Small intestine (tissue), 7 donors: ENCODE measurements around the gene ELP5. TPM values are rescaled to one million over a fixed set of nuclear protein-coding genes. Genes with fewer than 3 reads are reported as not detected.

ENCODE experiments used
- DNase-seq, 2 donors: peaks; one replicate each; pipeline versions ENCODE4 v3.0.0 to v3.0.0-alpha.2; 2013
- FAIRE-seq: peaks from 2 replicates; lab custom pipeline; 2012; peaks lifted over from hg19 to GRCh38; lab: Jason Lieb, UNC
- H3K27ac ChIP-seq, 3 donors: one replicate each; pipeline ENCODE4 v1.5.1; 2013; ENCODE audit warnings: low read length in 2 of 3, mild to moderate bottlenecking in 2 of 3, control low read depth in 1 of 3, inconsistent platforms in 1 of 3, low read depth in 1 of 3, moderate library complexity in 1 of 3
- H3K27me3 ChIP-seq, 3 donors: one replicate each; pipeline ENCODE4 v1.6.1; 2013; ENCODE audit warnings: low read length in 3 of 3, inconsistent platforms in 1 of 3; ENCODE audit not compliant: control insufficient read depth in 3 of 3, insufficient read depth in 3 of 3
- H3K36me3 ChIP-seq, 3 donors: one replicate each; pipeline ENCODE4 v1.6.1; 2013; ENCODE audit warnings: low read length in 3 of 3, inconsistent platforms in 1 of 3, low read depth in 1 of 3, mild to moderate bottlenecking in 1 of 3, moderate library complexity in 1 of 3; ENCODE audit not compliant: control insufficient read depth in 3 of 3, insufficient read depth in 2 of 3
- H3K4me1 ChIP-seq, 3 donors: one replicate each; pipeline ENCODE4 v1.6.1; 2013; ENCODE audit warnings: low read length in 2 of 3, inconsistent platforms in 1 of 3, low read depth in 1 of 3, mild to moderate bottlenecking in 1 of 3, moderate library complexity in 1 of 3; ENCODE audit not compliant: control insufficient read depth in 3 of 3, insufficient read depth in 2 of 3
- H3K4me3 ChIP-seq, 3 donors: one replicate each; pipeline ENCODE4 v1.5.1; 2013; ENCODE audit warnings: low read length in 3 of 3, control low read depth in 1 of 3, inconsistent platforms in 1 of 3, low read depth in 1 of 3, mild to moderate bottlenecking in 1 of 3, moderate library complexity in 1 of 3
- H3K9me3 ChIP-seq, 2 donors: one replicate each; pipeline ENCODE4 v1.6.1; 2013; ENCODE audit warnings: low read depth in 1 of 2, low read length in 1 of 2; ENCODE audit not compliant: control insufficient read depth in 2 of 2, insufficient read depth in 1 of 2
- WGBS, 3 donors: extraction: QIAGEN DNeasy Blood & Tissue Kit; methylation state at CpG; one replicate each; pipeline ENCODE4 v1.1.7; 2013; 5-methylcytosine and 5-hydroxymethylcytosine counted together
- polyA plus RNA-seq, 4 donors: library from polyadenylated mRNA; stranded (reverse) in 3 of 4; unstranded in 1 of 4; fragments of 200-250 nt in 3 of 4; fragments of 120-200 nt in 1 of 4; gene quantifications; one replicate each; pipeline versions ENCODE4 v1.2.1 to v1.2.3, GENCODE V29; 2013
- donor health status: healthy with polysubstance abuse.
- donor health status: control.
- donor health status: control.
- donor health status: Bipolar disorder and iron deficiency.
- donor health status: healthy.

Gene ELP5
- polyA plus RNA-seq, 4 donors, result 31.3 to 84.6 (median 45.4) TPM

DNA sequence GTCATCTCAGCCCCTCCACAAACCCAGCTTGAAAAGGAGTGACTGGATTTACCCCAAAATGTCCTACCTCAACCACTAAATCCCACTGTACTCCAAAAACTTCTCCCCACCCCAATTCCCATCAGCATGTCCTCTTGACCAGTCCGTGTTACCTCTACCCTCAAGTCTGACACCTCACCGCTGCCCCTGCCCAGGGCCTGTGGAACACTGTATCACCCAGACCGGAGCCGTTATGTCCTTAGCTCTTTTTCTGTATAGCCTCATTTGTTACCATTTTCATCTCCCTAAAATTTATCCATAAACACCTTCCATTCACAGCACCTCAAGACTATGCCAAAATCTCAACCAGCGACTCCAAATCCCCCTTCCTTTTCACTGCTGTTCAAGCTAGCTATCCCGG is 15.2 kb upstream of the ELP5 start:
- Histone ChIP-seq H3K4me3 (no peak overlapping the region), H3K36me3 (peaks cover 2 to 41% (median 5%) of the 10 kb centered on the region in 3 donors), H3K27ac (peak overlapping the region in 2 of 3 donors; percentile 59 to 92), H3K4me1 (peaks cover 4 to 52% (median 7%) of the 10 kb centered on the region in 3 donors), H3K27me3 (no peaks in the 10 kb centered on the region), H3K9me3 (no peaks in the 10 kb centered on the region)
- no peak for DNase-seq
- no peak for FAIRE-seq
- 79 to 87% (median 80%) methylated on average over 6 of the region's 6 CpGs for WGBS, 3 donors

DNA sequence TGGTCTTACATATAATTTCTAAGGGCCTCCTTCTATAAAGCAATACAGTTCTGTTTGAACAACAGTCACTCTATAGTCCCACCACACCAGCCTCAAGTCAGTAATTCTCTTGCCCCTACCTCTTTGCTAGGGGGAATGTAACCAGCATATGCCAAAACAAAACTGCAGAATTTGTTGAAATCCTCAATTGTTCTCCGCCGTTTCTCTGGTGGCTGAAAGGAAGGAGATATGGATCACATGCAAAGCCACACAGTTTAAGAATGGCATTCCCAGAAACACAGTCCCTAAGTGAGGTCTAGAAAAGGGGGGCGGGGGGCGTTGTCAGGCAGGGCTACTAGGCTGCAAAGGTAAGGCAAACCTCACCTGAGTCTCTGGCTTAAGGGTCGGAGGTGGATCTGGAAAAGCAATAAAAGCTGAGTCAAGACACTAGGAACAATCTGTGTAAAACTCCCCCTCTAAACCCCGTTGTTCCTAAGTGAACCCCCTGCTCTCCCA is 14.7 kb upstream of the ELP5 start:
- peak overlapping the region; percentile 93 to 99 (median 95) for H3K4me3 ChIP-seq
- H3K27ac ChIP-seq, result peak overlapping the region; percentile 59 to 92 (median 91)
- H3K4me1 ChIP-seq, result peaks cover 4 to 48% (median 6%) of the 10 kb centered on the region in 3 donors
- peaks cover 2 to 41% (median 5%) of the 10 kb centered on the region in 3 donors for H3K36me3 ChIP-seq
- H3K27me3 ChIP-seq, result no peaks in the 10 kb centered on the region
- H3K9me3 ChIP-seq, result no peaks in the 10 kb centered on the region
- FAIRE-seq (no peak), DNase-seq (no peak)
- WGBS, 3 donors, result 15 to 26% (median 24%) methylated on average over 6 of the region's 6 CpGs

DNA sequence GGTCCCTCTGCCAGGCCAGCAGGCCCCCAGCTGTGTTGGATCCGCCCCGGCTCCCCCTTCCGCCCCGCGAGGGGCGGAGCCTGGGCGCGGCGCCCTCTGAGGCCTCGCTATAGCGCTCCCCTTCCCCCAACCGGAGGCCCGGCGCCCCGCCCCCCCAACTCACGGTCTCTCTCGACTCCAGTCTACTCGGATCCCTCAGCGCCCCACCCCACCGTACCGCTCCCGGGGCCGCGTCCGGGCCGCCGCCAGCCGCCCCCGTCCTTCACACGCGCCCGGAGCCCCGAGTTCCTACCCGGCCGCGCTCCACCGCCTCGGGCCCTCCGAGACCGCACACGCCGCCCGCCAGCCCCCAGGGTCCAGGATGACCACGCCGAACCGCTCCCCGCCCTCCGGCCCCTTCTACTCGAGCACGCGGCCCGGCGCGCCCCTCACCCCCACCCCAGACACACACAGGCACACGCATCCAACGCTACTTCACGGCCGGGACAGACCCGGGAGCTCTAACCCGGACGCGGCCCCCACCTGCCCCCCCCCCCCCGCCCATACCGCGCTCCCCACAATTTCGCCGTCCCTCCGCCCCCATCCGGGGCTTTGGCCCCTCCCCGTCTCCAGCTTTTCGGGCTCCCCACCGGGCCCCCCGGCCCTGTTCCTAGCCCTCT is 14.1 kb upstream of the ELP5 start:
- Histone ChIP-seq H3K27me3 (no peaks in the 10 kb centered on the region), H3K4me1 (peaks cover 3 to 45% (median 4%) of the 10 kb centered on the region in 3 donors), H3K36me3 (peaks cover 2 to 41% (median 5%) of the 10 kb centered on the region in 3 donors), H3K9me3 (no peaks in the 10 kb centered on the region), H3K4me3 (peak overlapping the region; percentile 93 to 99 (median 95)), H3K27ac (peak overlapping the region; percentile 88 to 92 (median 91))
- FAIRE-seq, result no peak
- 1 to 2% (median 1%) methylated on average over 25 to 72 of the region's 73 CpGs for whole genome bisulfite sequencing, 3 donors
- peak; percentile 80 to 93 for DNase-seq

DNA sequence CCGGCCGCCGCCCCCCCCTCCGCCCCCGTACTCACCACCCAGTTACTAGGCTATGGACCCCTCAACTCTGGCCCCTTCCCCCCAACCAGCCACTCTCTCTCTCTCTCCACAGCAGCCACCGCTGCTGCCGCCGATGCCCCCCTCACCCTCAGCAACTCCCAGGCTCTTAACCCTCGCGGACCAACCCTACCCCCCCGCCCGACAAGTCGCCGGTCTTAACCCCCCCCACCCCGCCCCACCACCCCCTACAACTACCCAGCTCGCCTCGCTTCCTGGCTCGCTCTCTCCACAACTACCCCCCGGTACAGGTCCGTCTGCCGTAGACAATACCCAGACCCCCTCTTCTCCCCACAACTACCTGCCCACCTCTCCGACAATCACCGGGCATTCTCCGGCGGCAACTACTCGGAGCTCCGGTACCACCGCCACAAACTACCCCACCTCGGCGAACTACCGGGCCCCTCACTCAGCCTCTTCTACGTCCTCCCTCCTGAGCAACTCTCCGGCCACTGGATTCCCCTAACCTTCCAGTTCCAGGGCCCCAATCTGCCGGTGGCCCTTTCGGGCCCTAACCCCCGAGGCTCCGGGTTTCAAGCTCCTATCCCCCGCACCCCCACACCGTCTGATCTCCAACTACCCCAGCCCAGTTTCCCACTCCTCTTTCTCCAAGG is 13.5 kb upstream of the ELP5 start:
- FAIRE-seq, result no peak
- H3K4me1 ChIP-seq, result peaks cover 3 to 50% (median 3%) of the 10 kb centered on the region in 3 donors
- peak overlapping the region; percentile 93 to 99 (median 95) for H3K4me3 ChIP-seq
- H3K27me3 ChIP-seq, result no peaks in the 10 kb centered on the region
- peak; percentile 28 to 66 for DNase-seq
- WGBS, 3 donors, result 0 to 1% (median 1%) methylated on average over 30 to 39 of the region's 39 CpGs
- no peaks in the 10 kb centered on the region for H3K9me3 ChIP-seq
- peaks cover 2 to 44% (median 5%) of the 10 kb centered on the region in 3 donors for H3K36me3 ChIP-seq
- peak overlapping the region; percentile 68 to 92 (median 84) for H3K27ac ChIP-seq

DNA sequence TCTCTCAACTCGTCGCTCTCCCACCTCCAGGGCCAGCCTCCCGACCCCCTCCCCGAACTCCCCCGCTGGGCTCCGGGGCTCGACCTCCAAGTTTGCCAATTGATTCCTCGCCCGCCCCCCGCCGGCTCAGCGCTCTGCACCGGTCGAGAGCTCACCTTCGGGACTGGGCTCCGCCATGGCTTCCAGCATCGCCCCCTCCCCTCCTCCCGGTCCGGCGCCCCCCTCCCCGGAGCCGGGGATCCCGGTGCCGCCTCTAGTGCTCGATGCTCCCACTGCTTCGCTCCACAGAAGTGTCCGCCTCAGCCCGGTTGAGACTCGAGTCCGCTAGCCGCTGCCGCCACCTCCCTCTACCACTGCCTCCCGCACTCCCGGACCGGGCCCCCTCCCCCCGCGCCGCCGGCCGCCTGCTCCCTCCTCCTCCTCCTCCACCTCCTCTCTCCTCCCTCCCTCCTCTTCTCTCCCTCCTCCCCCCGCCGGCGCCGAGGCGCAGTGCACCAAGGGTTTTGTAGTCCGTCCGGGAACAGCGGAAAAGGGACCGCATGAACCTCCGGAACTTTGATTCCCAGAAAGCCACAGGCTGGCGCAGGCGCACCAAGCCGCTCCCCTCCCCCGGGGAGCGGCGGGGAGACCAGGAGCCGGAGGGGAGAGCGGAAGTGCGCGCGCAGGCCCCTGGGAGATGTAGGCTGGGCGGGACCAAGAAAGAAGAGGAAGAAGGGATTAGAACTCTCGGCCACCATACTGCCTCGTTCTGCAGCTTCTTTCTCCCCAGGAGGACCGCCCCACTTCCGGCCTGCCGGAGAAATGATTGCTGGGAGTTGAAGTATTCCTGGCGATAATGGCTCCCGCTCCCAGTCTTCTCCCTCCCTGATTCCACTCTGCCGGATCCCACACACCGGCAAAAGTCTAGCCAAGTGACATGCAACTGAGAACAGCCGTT is 12.7 kb upstream of the ELP5 start, which contains the start of gene PHF23:
PHF23 (minus strand) TSS at position 367 of the 937 bp plus-strand sequence; CDS start at position 189, 178 bp downstream.
- Histone ChIP-seq H3K4me3 (peak within 1 kb of the TSS; percentile 93 to 99 (median 95)), H3K9me3 (no peaks in the 10 kb centered on the region), H3K4me1 (peaks cover 3 to 50% (median 3%) of the 10 kb centered on the region in 3 donors), H3K27ac (peak within 1 kb of the TSS; percentile 68 to 99 (median 92)), H3K36me3 (peaks cover 2 to 51% (median 5%) of the 10 kb centered on the region in 3 donors), H3K27me3 (no peaks in the 10 kb centered on the region)
- FAIRE-seq (no peak), DNase-seq (peak; percentile 100)
- 1% methylated on average over 47 to 72 of the region's 72 CpGs for WGBS, 3 donors

DNA sequence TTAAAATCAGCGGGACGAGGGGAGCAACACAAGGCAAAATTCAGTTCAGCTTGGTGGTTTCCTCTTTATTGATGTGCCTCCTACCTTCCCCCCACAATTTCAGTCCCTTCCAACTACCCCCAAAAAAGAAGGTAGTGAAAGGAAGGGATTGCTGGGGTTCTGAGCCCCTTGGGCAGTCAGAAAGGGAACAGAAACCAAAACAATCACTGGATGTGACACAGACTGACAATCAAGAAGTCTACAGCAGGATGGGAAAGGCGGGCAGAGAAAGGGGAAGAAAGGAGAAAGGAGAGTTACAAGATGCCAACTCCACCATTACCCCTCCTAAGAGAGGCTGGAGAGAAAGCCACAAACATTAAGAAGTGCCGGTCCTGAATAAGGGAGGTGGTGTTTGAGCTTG is 11.6 kb upstream of the ELP5 start:
- H3K9me3 ChIP-seq, result no peaks in the 10 kb centered on the region
- peak overlapping the region in 2 of 3 donors; percentile 98 to 99 for H3K27ac ChIP-seq
- H3K4me1 ChIP-seq, result peaks cover 3 to 40% (median 3%) of the 10 kb centered on the region in 3 donors
- H3K36me3 ChIP-seq, result peaks cover 2 to 53% (median 8%) of the 10 kb centered on the region in 3 donors
- peak overlapping the region in 2 of 3 donors; percentile 95 to 99 for H3K4me3 ChIP-seq
- FAIRE-seq, result no peak
- no peak for DNase-seq
- no peaks in the 10 kb centered on the region for H3K27me3 ChIP-seq
- WGBS, 3 donors, result 56 to 62% (median 60%) methylated on average over 4 of the region's 4 CpGs

DNA sequence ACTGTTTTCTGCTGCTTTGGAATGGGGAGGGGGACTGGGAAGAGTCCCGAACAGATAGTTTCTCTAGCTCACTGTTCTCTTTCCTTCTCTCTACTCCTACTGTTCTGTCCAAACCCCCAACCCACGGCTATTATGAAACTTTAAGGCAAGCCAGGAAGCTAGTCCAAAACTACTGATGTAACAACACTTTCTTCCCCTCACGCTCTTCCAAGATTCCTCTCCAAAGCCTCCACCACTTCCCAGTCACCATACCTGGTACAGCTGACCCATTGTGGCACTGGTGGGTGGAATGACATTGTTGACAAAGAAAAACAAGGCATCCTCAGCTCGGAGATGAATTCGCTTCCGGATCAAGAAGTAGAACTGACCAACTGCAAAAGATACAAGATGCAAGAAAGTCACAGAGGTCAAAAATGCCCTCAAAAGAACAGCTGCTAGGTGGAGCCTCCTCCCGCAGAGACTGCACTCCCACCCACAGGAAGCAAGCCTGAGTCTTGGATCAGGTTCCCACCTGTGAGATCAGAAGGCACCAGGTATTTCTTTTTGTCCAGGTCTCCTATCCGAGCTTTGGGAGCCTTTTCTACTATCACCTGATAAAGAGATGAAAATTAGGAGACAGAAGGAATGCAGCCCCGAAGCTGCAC is 10.8 kb upstream of the ELP5 start:
- 11 to 31% (median 24%) methylated on average over 9 of the region's 9 CpGs for whole genome bisulfite sequencing, 3 donors
- FAIRE-seq (no peak), DNase-seq (no peak)
- Histone ChIP-seq H3K9me3 (no peaks in the 10 kb centered on the region), H3K27ac (peak overlapping the region; percentile 98 to 99 (median 98)), H3K27me3 (no peaks in the 10 kb centered on the region), H3K4me3 (peak overlapping the region in 2 of 3 donors; percentile 95 to 99), H3K36me3 (peaks cover 2 to 53% (median 12%) of the 10 kb centered on the region in 3 donors), H3K4me1 (peaks cover 3 to 33% (median 3%) of the 10 kb centered on the region in 3 donors)
